NCI-H82 (cell line): ENCODE data around the gene OXT.
A peak's percentile ranks its signal among the peaks of the same experiment; 100 is the strongest.

Experiments used
- DNase-seq: peaks from one replicate; lab custom pipeline; 2025; lab: John Stamatoyannopoulos, UW

OXT gene

DNA sequence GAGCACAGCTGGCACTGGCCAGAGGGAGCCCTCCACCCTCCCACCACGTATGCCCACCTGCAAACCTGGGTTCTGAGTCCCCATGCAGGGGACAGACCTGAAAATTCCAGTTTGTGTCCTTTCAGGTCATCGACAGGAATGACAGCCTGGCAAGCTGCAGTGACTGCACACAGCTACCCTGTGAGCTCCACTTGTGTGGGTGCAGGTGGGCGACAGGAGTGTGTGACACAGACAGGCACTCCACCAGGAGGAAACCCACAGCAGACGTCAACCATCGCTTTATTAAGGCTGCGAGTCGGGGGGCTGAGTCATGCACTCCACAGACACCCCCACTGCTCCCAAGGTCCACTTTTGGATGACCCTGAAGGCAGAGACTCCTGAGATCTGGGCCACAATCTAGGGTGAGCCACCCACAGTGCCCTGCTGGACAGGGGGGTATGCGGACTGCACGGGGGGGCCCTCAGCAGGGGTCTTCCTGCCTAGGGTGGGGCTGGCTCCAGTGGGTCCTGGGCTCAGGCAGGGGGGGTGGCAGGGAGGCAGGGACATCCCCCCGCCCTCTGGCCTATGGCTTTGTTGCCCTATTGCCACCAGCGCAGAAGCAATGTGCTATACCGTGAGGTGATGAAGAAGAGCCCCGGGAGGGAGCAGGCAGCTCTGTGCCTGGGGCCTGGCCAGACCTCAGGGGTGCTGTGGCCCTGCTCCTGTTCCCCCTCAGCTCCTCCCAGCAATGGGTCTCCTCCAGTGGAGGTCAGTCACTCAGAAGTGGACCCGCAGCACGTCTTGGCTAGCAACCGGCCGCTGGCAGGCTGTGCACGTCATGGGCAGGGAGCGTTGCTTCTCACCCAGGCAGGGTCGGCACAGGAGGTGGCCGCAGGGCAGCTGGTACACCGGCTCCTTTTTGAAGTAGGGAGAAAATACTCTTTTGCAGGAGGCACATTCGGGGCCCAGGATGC lies 38.2 kb downstream of the OXT start:
- no peak for DNase-seq

- DNase-seq, result no peak
These were observed 40.1 kb downstream of the OXT start for GRCh38 chr20:3111507-3111906.

- DNase-seq, result no peak
These were observed 40.6 kb downstream of the OXT start for GRCh38 chr20:3111995-3112394.

DNA sequence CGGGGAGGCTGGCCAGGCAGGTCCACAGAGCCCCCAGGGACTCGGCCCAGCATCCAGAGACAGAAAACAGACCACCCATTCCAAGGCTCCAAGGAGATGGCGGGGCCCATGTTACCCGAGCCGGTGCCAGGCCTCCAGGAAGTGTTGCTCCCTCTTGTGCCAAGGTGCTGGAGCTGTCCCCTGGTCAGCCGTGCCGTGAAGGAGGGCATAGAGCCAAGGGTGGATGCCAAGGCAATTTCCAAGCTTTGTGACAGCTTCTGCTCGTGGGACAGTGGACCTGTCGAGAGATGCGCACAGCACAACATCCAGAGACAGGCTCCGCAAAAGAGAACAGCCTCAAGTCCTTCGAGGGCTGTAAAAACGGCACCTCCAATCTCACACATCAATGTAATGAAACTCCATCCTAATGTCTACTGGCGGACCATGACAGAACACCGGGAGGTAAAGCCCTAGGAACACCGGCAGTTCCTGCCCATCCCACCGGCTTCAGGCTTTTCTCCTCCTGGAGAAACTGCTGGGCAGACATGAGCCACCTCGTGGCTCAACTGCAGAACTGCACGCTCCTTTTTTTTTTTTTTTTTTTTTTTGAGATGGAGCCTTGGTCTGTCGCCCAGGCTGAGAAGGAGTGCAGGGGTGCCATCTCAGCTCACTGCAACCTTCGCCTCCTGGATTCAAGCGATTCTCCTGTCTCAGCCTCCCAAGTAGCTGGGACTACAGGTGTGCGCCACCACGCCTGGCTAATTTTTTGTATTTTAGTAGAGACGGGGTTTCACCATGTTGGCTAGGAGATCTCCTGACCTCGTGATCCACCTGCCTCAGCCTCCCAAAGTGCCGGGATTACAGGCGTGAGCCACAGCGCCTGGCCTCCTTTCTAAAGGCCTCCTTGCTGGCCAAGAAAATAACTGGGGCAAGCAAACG lies 44.0 kb downstream of the OXT start:
- DNase-seq, result peak; percentile 75

DNA sequence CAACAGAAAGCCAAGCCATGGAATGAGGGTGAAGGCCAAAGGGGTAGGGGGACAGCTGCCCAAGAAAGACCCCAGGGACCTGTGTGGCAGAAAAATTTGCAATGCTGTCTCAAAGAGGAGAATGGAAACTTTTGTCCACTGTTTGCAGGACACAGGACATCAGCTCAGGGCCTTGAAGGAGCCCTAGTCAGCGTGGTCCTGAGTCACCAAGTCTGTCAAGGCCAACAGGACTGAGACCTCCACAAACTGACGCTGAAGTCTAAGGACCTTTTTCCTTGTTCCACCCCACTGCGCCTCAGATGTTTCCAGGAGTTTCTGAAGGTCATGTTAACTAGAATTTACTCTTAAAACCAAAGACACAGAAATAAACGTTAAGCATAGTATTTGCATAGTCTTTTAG lies 44.9 kb downstream of the OXT start:
- DNase-seq, result no peak

- DNase-seq, result peak; percentile 35
These were observed 46.5 kb downstream of the OXT start for GRCh38 chr20:3117839-3118379.

- no peak for DNase-seq
These were observed 47.6 kb downstream of the OXT start for GRCh38 chr20:3119044-3119443.

- no peak for DNase-seq
These were observed 50.0 kb downstream of the OXT start for GRCh38 chr20:3121271-3121911.
